ENCODE measurements around the gene SLC37A2. TPM values are rescaled to one million over a fixed set of nuclear protein-coding genes. Genes with fewer than 3 reads are reported as not detected.

Gene SLC37A2
- total RNA-seq, 1 experiment from 2014 or later: not detected

GRCh38 chr11:125070699-125071254, 7.7 kb downstream of the SLC37A2 start:
- H3K4me1 ChIP-seq (ENCODE audit: insufficient read depth, low read length, poor library complexity, severe bottlenecking): no peaks in the 10 kb centered on the region
- BruUV-seq (replicated peaks): no TSS peak
- peaks cover 7% of the 10 kb centered on the region for H3K27me3 ChIP-seq (replicated peaks; ENCODE audit: insufficient read depth, low read depth, low read length, poor library complexity)
- no peak overlapping the region for H3K4me3 ChIP-seq (ENCODE audit: low read depth, low read length, poor library complexity, severe bottlenecking)
- no peak for TF ChIP-seq EZH2 (IDR thresholded peaks at IDR 0.05; ENCODE audit: borderline replicate concordance, low read depth, low read length, poor library complexity, severe bottlenecking)
- TF ChIP-seq CTCF (conservative IDR thresholded peaks at IDR 0.05; ENCODE audit: low read depth, low read length): no peak
- no peaks in the 10 kb centered on the region for H3K9me3 ChIP-seq (ENCODE audit: low read depth, low read length, poor library complexity, severe bottlenecking)
- H3K27ac ChIP-seq (ENCODE audit: low read depth, low read length, poor library complexity, severe bottlenecking): no peak overlapping the region
- no peak for DNase-seq (ENCODE audit: low spot score)
- intact Hi-C loops (cut with micrococcal nuclease; ENCODE audit: unreplicated experiment): no loop called here
- ChIA-PET CTCF (no interaction called here), POLR2A (ENCODE audit: low non-redundant PET) (no interaction called here)
- no peaks in the 10 kb centered on the region for H3K36me3 ChIP-seq (ENCODE audit: insufficient read depth, low read length, poor library complexity, severe bottlenecking)

- no peak for DNase-seq (ENCODE audit: low spot score)
- Histone ChIP-seq H3K4me1 (ENCODE audit: insufficient read depth, low read length, poor library complexity, severe bottlenecking) (no peaks in the 10 kb centered on the region), H3K36me3 (ENCODE audit: insufficient read depth, low read length, poor library complexity, severe bottlenecking) (no peaks in the 10 kb centered on the region), H3K27me3 (replicated peaks; ENCODE audit: insufficient read depth, low read depth, low read length, poor library complexity) (peaks cover under 1% of the 10 kb centered on the region), H3K9me3 (ENCODE audit: low read depth, low read length, poor library complexity, severe bottlenecking) (no peaks in the 10 kb centered on the region), H3K27ac (ENCODE audit: low read depth, low read length, poor library complexity, severe bottlenecking) (no peak overlapping the region), H3K4me3 (ENCODE audit: low read depth, low read length, poor library complexity, severe bottlenecking) (no peak overlapping the region)
- ChIA-PET POLR2A (ENCODE audit: low non-redundant PET) (no interaction called here), CTCF (no interaction called here)
- BruUV-seq (replicated peaks): no TSS peak
- no peak for TF ChIP-seq EZH2 (IDR thresholded peaks at IDR 0.05; ENCODE audit: borderline replicate concordance, low read depth, low read length, poor library complexity, severe bottlenecking)
- intact Hi-C loops (cut with micrococcal nuclease; ENCODE audit: unreplicated experiment): no loop called here
These were observed 8.3 kb downstream of the SLC37A2 start for GRCh38 chr11:125071435-125071834.

- no TSS peak for BruUV-seq (replicated peaks)
- no peak for DNase-seq (ENCODE audit: low spot score)
- POLR2A ChIA-PET (ENCODE audit: low non-redundant PET): no interaction called here
These were observed 8.7 kb downstream of the SLC37A2 start for GRCh38 chr11:125071846-125072217.

More at GRCh38 chr11:125071846-125072217, 8.7 kb downstream of the SLC37A2 start:
- Histone ChIP-seq H3K9me3 (ENCODE audit: low read depth, low read length, poor library complexity, severe bottlenecking) (no peaks in the 10 kb centered on the region), H3K36me3 (ENCODE audit: insufficient read depth, low read length, poor library complexity, severe bottlenecking) (no peaks in the 10 kb centered on the region), H3K4me1 (ENCODE audit: insufficient read depth, low read length, poor library complexity, severe bottlenecking) (no peaks in the 10 kb centered on the region), H3K4me3 (ENCODE audit: low read depth, low read length, poor library complexity, severe bottlenecking) (no peak overlapping the region), H3K27ac (ENCODE audit: low read depth, low read length, poor library complexity, severe bottlenecking) (no peak overlapping the region), H3K27me3 (replicated peaks; ENCODE audit: insufficient read depth, low read depth, low read length, poor library complexity) (no peaks in the 10 kb centered on the region)
- intact Hi-C loops (cut with micrococcal nuclease; ENCODE audit: unreplicated experiment): no loop called here
- TF ChIP-seq CTCF (conservative IDR thresholded peaks at IDR 0.05; ENCODE audit: low read depth, low read length): no peak
- no peak for TF ChIP-seq EZH2 (IDR thresholded peaks at IDR 0.05; ENCODE audit: borderline replicate concordance, low read depth, low read length, poor library complexity, severe bottlenecking)
- CTCF ChIA-PET: no interaction called here

Data from A673 (cell line).